Panc1 (cell line): Measurements from ENCODE around the gene SSX2IP. TPM values are rescaled to one million over a fixed set of nuclear protein-coding genes. Genes with fewer than 3 reads are reported as not detected.
A peak's percentile ranks its signal among the peaks of the same experiment; 100 is the strongest.

ENCODE experiments used
- ATAC-seq: fragments of 200-7000 bp; cut with Tn5 transposase; 2 replicates; pipeline ENCODE4 v1.9.1; 2020; ENCODE audit warnings: mild to moderate bottlenecking, moderate library complexity
- BruUV-seq: library from RNA; stranded (reverse); fragments of 400-500 nt; replicated peaks from 2 replicates; lab custom pipeline; 2021; lab: Mats Ljungman, UMichigan
- CTCF ChIA-PET: fragments of 300-600 bp; sonication (Branson Sonifier 250); formaldehyde crosslinking; loops from one replicate; lab custom pipeline; 2022; ENCODE audit warnings: antibody characterized with exemption; lab: Charles Lee
- POLR2A ChIA-PET: fragments of 300-600 bp; sonication (Branson Sonifier 250); formaldehyde crosslinking; loops from one replicate; lab custom pipeline; 2022; ENCODE audit warnings: antibody characterized with exemption; lab: Charles Lee
- DNase-seq: peaks from one replicate; pipeline ENCODE4 v3.0.0-alpha.2; 2010; ENCODE audit warnings: low read depth, low spot score
- H3K27ac ChIP-seq: 2 replicates; pipeline ENCODE4 v1.5.1; 2011; ENCODE audit warnings: mild to moderate bottlenecking, low read length, inconsistent platforms
- H3K27me3 ChIP-seq: fragments of 200-500 bp; sonication (Bioruptor generic); 2 replicates; pipeline ENCODE4 v1.6.0; 2014; ENCODE audit warnings: low read length, inconsistent platforms; ENCODE audit not compliant: control insufficient read depth, insufficient read depth
- H3K36me3 ChIP-seq: fragments of 200-500 bp; sonication (Bioruptor generic); 2 replicates; pipeline ENCODE4 v1.5.1; 2014; ENCODE audit warnings: inconsistent platforms, mild to moderate bottlenecking, low read length, moderate library complexity; ENCODE audit not compliant: control insufficient read depth, insufficient read depth
- H3K4me1 ChIP-seq: 2 replicates; pipeline ENCODE4 v1.5.1; 2011; ENCODE audit warnings: inconsistent platforms, mild to moderate bottlenecking, low read length, moderate library complexity; ENCODE audit not compliant: control insufficient read depth, insufficient read depth
- H3K4me3 ChIP-seq, 2 experiments: 2 replicates each; pipeline ENCODE4 v1.5.1; 2011 to 2012; ENCODE audit warnings: low read depth in 2 of 2, low read length in 2 of 2, mild to moderate bottlenecking in 2 of 2, inconsistent platforms in 1 of 2, moderate library complexity in 1 of 2
- H3K9me3 ChIP-seq: fragments of 200-500 bp; sonication (Bioruptor generic); 2 replicates; pipeline ENCODE4 v1.5.1; 2014; ENCODE audit warnings: low read depth, mild to moderate bottlenecking, inconsistent platforms, low read length, moderate library complexity; ENCODE audit not compliant: control insufficient read depth, insufficient read depth
- POLR2AphosphoS5 ChIP-seq: IDR thresholded peaks from 2 replicates; pipeline ENCODE4 v1.6.1; 2012; ENCODE audit warnings: mild to moderate bottlenecking, low read depth, low read length, moderate library complexity
- SIN3A ChIP-seq: IDR thresholded peaks from 2 replicates; pipeline ENCODE4 v1.6.1; 2012; ENCODE audit warnings: low read depth, mild to moderate bottlenecking, low read length, moderate library complexity, borderline replicate concordance; ENCODE audit not compliant: insufficient read depth
- TCF7L2 ChIP-seq: IDR thresholded peaks from 2 replicates; pipeline ENCODE4 v1.6.1; 2011; ENCODE audit warnings: mild to moderate bottlenecking, low read depth, low read length, inconsistent platforms
- in situ Hi-C: cut with HindIII; loops from 2 replicates; pipeline ENCODE4 v1.10.0; 2016; ENCODE audit warnings: low sequenced_read_pairs, low pct_unique_long_range_greater_than_20kb
- intact Hi-C: fragments of 100-400 bp; cut with micrococcal nuclease; formaldehyde crosslinking; loops from one replicate; pipeline ENCODE4 v1.10.0; 2022; ENCODE audit not compliant: unreplicated experiment
- total RNA-seq: library from RNA; stranded (reverse); gene quantifications from one replicate; pipeline ENCODE4 v1.2.1, GENCODE V29; 2021; ENCODE audit not compliant: unreplicated experiment
- TF ChIP-seq, protein P1 (sequence below): fragments of 450-650 bp; IDR thresholded peaks from 2 replicates; pipeline ENCODE4 v1.5.1; 2017; ENCODE audit warnings: mild to moderate bottlenecking
- TF ChIP-seq, protein P2 (sequence below), 2 experiments: IDR thresholded peaks; 2 replicates each; pipeline ENCODE4 v1.6.1; 2011 to 2012; ENCODE audit warnings: low read depth in 2 of 2, control low read depth in 1 of 2, low read length in 1 of 2, mild to moderate bottlenecking in 1 of 2, moderate library complexity in 1 of 2; ENCODE audit not compliant: insufficient read depth in 1 of 2

The SSX2IP gene
- total RNA-seq, 1 experiment from 2014 or later, result 81.8 TPM

DNA sequence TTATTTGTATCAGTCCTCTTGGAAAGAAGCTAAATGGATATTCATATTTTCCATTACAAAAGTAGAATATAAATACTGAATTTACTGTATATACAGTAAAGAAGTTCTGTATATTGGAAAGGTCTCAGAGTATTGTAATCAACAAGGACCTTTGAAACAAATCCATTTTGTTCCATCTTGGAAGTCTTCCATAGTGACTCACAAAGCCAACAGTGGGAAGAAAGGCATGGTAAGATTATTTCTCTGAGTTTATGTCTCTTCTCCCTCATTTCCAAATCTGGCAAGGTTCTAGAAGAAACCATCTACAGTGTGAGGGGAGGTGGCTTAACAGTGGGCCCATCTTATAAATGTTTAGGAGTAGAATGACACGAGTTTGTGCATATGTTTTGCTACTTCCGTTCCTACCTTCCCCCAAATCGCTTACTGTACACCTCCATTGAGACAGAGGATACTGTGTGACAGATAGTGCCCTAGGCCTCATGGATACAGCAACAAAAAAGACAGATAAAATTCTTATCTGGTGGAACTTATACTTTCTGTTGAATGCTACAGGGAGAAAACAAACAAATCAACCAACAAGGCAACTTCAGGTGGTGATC lies 22.1 kb upstream of the SSX2IP start:
- H3K27me3 ChIP-seq, result peaks cover 7% of the 10 kb centered on the region
- POLR2A ChIA-PET, result no interaction called here
- no peaks in the 10 kb centered on the region for H3K9me3 ChIP-seq
- in situ Hi-C loops, result no loop called here
- CTCF ChIA-PET, result no interaction called here
- H3K27ac ChIP-seq, result no peak overlapping the region
- intact Hi-C loops, result no loop called here
- ATAC-seq (peak; percentile 53), DNase-seq (peak; percentile 22)
- H3K36me3 ChIP-seq, result no peaks in the 10 kb centered on the region
- no TSS peak for BruUV-seq
- no peak overlapping the region for H3K4me3 ChIP-seq
- H3K4me1 ChIP-seq, result no peaks in the 10 kb centered on the region
- no peak for TF ChIP-seq TCF7L2
- no peak for TF ChIP-seq POLR2AphosphoS5
- TF ChIP-seq, protein P1, sequence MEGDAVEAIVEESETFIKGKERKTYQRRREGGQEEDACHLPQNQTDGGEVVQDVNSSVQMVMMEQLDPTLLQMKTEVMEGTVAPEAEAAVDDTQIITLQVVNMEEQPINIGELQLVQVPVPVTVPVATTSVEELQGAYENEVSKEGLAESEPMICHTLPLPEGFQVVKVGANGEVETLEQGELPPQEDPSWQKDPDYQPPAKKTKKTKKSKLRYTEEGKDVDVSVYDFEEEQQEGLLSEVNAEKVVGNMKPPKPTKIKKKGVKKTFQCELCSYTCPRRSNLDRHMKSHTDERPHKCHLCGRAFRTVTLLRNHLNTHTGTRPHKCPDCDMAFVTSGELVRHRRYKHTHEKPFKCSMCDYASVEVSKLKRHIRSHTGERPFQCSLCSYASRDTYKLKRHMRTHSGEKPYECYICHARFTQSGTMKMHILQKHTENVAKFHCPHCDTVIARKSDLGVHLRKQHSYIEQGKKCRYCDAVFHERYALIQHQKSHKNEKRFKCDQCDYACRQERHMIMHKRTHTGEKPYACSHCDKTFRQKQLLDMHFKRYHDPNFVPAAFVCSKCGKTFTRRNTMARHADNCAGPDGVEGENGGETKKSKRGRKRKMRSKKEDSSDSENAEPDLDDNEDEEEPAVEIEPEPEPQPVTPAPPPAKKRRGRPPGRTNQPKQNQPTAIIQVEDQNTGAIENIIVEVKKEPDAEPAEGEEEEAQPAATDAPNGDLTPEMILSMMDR, result no peak
- no peak for TF ChIP-seq SIN3A

DNA sequence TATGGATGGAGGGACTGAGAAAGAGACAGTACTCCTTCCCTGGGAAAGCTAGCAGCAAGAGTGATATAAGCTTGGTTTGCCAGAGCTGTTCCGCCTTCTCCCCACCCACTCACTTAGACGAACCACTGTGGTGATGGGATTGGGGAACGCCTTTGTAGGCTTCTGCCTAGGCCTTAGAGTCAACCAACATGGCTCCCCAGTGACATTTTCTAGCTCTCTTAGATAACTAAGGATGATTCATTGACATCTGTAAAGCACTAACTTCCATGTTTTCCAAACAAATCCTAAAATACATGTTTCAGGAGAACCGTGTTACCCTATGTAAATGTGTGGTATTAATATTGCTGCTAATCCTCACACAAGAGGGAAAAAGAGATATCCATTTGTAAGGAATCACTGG lies 21.6 kb upstream of the SSX2IP start:
- DNase-seq, result no peak
- H3K9me3 ChIP-seq, result no peaks in the 10 kb centered on the region
- TF ChIP-seq, protein P1, result no peak
- TF ChIP-seq TCF7L2 (no peak), SIN3A (no peak), POLR2AphosphoS5 (no peak)
- TF ChIP-seq, protein P2, sequence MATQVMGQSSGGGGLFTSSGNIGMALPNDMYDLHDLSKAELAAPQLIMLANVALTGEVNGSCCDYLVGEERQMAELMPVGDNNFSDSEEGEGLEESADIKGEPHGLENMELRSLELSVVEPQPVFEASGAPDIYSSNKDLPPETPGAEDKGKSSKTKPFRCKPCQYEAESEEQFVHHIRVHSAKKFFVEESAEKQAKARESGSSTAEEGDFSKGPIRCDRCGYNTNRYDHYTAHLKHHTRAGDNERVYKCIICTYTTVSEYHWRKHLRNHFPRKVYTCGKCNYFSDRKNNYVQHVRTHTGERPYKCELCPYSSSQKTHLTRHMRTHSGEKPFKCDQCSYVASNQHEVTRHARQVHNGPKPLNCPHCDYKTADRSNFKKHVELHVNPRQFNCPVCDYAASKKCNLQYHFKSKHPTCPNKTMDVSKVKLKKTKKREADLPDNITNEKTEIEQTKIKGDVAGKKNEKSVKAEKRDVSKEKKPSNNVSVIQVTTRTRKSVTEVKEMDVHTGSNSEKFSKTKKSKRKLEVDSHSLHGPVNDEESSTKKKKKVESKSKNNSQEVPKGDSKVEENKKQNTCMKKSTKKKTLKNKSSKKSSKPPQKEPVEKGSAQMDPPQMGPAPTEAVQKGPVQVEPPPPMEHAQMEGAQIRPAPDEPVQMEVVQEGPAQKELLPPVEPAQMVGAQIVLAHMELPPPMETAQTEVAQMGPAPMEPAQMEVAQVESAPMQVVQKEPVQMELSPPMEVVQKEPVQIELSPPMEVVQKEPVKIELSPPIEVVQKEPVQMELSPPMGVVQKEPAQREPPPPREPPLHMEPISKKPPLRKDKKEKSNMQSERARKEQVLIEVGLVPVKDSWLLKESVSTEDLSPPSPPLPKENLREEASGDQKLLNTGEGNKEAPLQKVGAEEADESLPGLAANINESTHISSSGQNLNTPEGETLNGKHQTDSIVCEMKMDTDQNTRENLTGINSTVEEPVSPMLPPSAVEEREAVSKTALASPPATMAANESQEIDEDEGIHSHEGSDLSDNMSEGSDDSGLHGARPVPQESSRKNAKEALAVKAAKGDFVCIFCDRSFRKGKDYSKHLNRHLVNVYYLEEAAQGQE (IDR thresholded peaks at IDR 0.05; ENCODE audit: insufficient read depth in 1 of 2, low read depth in 2 of 2, low read length in 1 of 2), result no peak
- no peaks in the 10 kb centered on the region for H3K36me3 ChIP-seq
- ChIA-PET CTCF (no interaction called here), POLR2A (no interaction called here)
- intact Hi-C loops (no loop called here), in situ Hi-C loops (no loop called here)
- no peak overlapping the region for H3K27ac ChIP-seq
- no peaks in the 10 kb centered on the region for H3K4me1 ChIP-seq
- 0 out of 2 replicates have a peak, but pooled peaks have one; percentile 19 for ATAC-seq
- BruUV-seq, result no TSS peak
- H3K4me3 ChIP-seq, result no peak overlapping the region
- peaks cover 12% of the 10 kb centered on the region for H3K27me3 ChIP-seq
